HUES6 (cell line): ENCODE results near the gene DBX1.

Source experiments
- H3K27ac ChIP-seq: 2 replicates; pipeline ENCODE4 v1.7.0; 2013; ENCODE audit warnings: low read depth, mild to moderate bottlenecking, low read length, inconsistent platforms
- H3K27me3 ChIP-seq: 2 replicates; pipeline ENCODE4 v1.6.1; 2013; ENCODE audit warnings: low read length; ENCODE audit not compliant: control insufficient read depth, insufficient read depth
- H3K36me3 ChIP-seq: 2 replicates; pipeline ENCODE4 v1.6.1; 2013; ENCODE audit warnings: low read length; ENCODE audit not compliant: control insufficient read depth, insufficient read depth
- H3K4me1 ChIP-seq: 2 replicates; pipeline ENCODE4 v1.6.1; 2013; ENCODE audit warnings: low read length; ENCODE audit not compliant: control insufficient read depth, insufficient read depth
- H3K4me3 ChIP-seq: 2 replicates; pipeline ENCODE4 v1.5.1; 2013; ENCODE audit warnings: low read depth, low read length
- H3K9ac ChIP-seq: one replicate; pipeline ENCODE4 v1.6.1; 2013; ENCODE audit warnings: mild to moderate bottlenecking, low read length
- H3K9me3 ChIP-seq: 2 replicates; pipeline ENCODE4 v1.6.1; 2013; ENCODE audit warnings: low read depth, low read length; ENCODE audit not compliant: control insufficient read depth, insufficient read depth

Gene DBX1

DNA sequence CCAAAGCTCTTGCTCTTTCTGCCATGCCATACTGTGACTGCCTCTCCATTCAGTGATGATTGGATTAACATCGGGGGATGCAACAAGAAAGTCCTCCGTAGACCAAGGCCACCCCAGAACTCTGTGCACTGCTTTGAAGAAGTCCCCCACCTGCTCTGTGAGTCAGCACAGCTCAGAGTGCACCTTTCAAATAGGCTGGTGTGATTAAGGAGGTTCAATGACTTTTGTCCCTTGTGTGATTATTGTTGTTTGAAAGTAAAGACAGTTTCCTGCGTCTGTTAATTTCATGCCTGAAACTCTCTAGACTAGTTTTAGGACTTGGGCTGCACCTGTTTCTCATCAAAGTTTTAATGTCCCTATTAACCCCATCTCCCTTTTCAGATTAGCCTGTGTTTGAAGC lies 33.0 kb upstream of the DBX1 start:
- Histone ChIP-seq H3K4me1 (no peaks in the 10 kb centered on the region), H3K27me3 (peaks cover 34% of the 10 kb centered on the region), H3K9ac (no peak overlapping the region), H3K27ac (no peak overlapping the region), H3K4me3 (no peak overlapping the region), H3K36me3 (no peaks in the 10 kb centered on the region), H3K9me3 (no peaks in the 10 kb centered on the region)

DNA sequence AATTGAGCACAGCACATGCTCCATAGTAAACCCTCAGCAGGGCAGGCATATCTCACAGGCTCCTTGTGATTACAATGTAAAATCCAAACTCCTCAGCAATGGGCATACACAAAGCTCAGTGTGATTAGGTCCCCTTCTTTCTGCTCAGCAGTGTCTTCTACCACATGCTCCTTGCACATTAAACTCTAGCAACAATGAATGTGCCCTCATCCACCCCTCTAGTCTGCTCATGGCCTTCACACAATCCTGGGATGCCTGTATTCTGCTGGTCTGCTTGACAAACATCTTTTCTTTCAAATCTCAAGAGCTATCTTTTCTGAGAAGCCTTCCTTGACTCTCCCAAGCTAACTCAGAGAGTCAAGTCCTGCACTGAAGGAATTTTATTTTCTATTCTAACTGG lies 32.4 kb upstream of the DBX1 start:
- no peaks in the 10 kb centered on the region for H3K36me3 ChIP-seq
- H3K4me3 ChIP-seq, result no peak overlapping the region
- no peak overlapping the region for H3K27ac ChIP-seq
- peaks cover 28% of the 10 kb centered on the region for H3K27me3 ChIP-seq
- H3K9ac ChIP-seq, result no peak overlapping the region
- H3K9me3 ChIP-seq, result no peaks in the 10 kb centered on the region
- no peaks in the 10 kb centered on the region for H3K4me1 ChIP-seq

GRCh38 chr11:20192151-20192550 lies 31.9 kb upstream of the DBX1 start:
- no peak overlapping the region for H3K4me3 ChIP-seq
- no peak overlapping the region for H3K9ac ChIP-seq
- no peaks in the 10 kb centered on the region for H3K36me3 ChIP-seq
- H3K27ac ChIP-seq, result no peak overlapping the region
- no peaks in the 10 kb centered on the region for H3K4me1 ChIP-seq
- H3K27me3 ChIP-seq, result peaks cover 23% of the 10 kb centered on the region
- no peaks in the 10 kb centered on the region for H3K9me3 ChIP-seq

GRCh38 chr11:20178976-20179375 lies 18.7 kb upstream of the DBX1 start:
- Histone ChIP-seq H3K9me3 (0 out of 2 replicates have a peak, but pooled peaks cover 4% of the 10 kb centered on the region), H3K4me3 (no peak overlapping the region), H3K4me1 (no peaks in the 10 kb centered on the region), H3K36me3 (no peaks in the 10 kb centered on the region), H3K27me3 (no peaks in the 10 kb centered on the region; the same call in none of the 2 replicates), H3K27ac (no peak overlapping the region), H3K9ac (no peak overlapping the region)

DNA sequence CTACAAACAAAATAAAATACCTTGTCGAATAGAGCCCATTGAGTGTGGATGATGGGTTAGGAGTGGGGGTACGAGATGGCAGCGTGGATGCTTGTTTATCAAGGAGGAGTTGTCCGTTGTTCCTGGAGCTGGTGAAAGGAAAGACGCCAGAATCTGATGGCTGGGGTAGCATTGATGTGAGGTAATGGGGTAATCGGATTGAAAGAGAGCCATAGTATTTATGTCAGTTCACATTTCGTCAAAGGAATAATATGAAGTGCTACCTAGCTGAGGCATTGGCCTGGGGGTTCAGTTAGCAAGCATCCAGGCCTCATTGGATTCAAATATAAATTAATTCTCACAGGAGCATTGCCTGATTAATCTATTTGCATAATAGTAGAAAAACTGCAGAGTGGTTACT lies 16.9 kb upstream of the DBX1 start:
- Histone ChIP-seq H3K4me3 (no peak overlapping the region), H3K4me1 (no peaks in the 10 kb centered on the region), H3K9me3 (0 out of 2 replicates have a peak, but pooled peaks cover 2% of the 10 kb centered on the region), H3K9ac (no peak overlapping the region), H3K36me3 (no peaks in the 10 kb centered on the region), H3K27ac (no peak overlapping the region), H3K27me3 (peaks cover 18% of the 10 kb centered on the region)

DNA sequence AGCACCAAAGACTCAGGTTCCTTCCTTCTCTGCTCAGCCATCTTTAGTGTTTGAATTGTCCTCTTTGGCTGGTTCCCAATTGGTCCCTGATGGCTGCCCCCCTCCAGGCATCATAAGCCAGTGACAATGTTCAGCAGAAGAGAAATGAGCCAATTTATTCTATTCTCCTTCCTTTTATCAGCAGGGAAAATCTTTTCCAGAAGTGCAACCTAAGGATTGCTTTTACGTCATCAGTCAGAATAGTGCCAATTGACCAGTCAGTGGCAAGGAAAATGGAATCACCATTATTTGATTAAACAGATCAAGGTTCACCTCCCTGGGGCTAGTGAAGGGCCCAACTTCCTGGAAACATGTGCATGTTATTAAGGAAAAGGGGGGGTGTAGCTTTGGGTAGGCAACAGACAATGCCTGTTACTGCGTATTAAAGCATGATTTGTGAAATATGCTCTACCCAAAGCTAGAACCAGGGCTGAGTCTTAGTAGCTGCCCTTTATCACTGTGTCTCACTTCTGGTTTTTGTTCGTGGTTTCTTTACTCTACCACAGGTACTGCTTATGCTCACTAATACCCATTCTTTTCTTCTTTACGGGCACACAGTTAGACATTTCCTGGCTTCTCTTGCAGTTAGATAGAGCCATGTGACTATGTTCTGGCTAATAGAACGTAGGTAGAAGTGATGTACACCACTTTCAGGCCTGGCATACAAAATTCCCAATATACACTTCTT lies 12.6 kb upstream of the DBX1 start:
- Histone ChIP-seq H3K9me3 (peaks cover 2% of the 10 kb centered on the region; the same call in 1 of the 2 replicates), H3K27me3 (peaks cover 26% of the 10 kb centered on the region), H3K4me1 (no peaks in the 10 kb centered on the region), H3K9ac (no peak overlapping the region), H3K4me3 (no peak overlapping the region), H3K27ac (no peak overlapping the region), H3K36me3 (no peaks in the 10 kb centered on the region)

DNA sequence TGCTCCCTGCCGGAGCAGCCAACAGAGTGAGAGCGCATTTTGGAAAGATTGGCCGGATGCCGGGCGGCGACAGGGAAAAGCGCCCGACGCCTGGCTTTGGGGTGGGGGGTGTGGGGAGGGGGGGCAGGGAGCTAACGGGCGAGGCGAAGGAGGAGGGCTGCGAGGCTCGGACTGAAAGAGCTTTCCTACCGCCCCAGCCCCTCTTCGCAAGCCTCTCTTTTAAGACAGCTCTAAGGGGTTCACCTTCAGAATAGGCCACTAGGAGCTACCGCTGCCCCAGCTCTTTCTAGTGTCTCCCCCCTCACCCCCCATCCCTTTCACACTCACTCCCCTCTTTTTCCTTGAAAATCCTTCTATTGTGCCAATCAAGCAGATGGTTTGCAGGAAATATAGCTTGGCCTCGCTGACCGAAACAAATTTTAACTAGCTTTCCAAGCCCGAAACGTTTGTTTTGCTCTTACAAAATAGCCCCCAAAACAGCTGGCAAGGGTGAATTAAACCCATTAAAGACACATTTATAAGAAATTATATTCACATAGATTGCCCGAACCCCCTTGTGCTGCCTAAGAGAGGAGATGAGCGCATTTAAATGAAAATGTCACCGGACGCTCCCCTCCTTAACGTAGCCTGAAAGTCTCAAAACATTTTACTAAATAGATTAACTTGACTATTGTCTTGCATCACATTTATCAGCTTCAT lies 3.7 kb upstream of the DBX1 start:
- no peak overlapping the region for H3K27ac ChIP-seq
- peaks cover 36% of the 10 kb centered on the region for H3K4me1 ChIP-seq
- H3K9ac ChIP-seq, result peak overlapping the region; percentile 36
- H3K36me3 ChIP-seq, result no peaks in the 10 kb centered on the region
- H3K9me3 ChIP-seq, result no peaks in the 10 kb centered on the region
- peak overlapping the region; percentile 66 for H3K4me3 ChIP-seq
- H3K27me3 ChIP-seq, result peaks cover 96% of the 10 kb centered on the region

DNA sequence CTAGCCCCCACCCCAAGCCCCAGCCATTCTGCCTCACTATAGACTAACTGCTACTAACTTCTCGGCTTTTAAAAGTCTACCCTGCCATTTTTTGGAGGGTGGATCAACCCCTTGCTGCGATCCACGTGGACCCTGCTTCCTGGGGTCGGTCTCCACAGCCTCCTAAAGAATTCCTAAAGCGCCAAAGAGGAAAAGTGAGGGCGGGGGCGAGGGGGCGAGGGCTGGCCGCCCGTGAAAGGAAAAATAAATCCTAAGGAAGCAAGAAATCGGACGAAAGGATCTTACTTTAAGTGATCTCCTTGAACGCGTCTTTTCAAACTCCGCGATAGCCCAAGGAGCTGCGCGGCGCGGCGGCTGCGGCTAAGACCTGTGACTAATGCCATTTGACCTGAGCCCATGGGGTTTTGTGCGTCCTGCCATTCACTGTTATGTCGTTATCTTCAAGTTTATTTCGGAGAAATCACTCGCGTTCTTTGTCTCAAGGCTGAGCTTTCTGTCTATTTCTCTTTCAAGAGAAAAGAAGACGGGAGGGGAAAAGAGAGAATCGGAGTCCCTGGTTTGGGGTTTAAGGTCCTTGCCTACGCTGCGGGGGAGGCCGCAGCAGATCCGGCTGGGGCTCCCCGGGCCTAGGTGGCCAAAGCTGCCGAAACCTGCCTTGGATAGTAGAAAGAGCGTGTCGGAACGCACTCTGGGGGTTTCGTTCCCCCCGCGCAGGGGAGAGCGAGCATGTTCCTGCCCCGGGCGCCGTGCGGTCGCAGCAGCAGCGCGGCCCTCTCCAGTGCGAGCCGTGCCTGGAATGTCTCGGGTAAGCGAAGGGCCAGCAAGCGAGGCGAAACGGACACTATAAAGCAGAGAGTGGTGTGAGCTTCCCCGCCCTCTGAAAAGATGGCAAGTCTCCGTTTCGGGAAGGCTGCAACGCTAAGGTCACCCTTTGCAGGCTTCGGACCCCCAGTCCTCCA lies 2.8 kb upstream of the DBX1 start:
- Histone ChIP-seq H3K27me3 (peaks cover 100% of the 10 kb centered on the region), H3K9ac (peak overlapping the region; percentile 36), H3K9me3 (no peaks in the 10 kb centered on the region), H3K36me3 (no peaks in the 10 kb centered on the region), H3K27ac (no peak overlapping the region), H3K4me3 (peak overlapping the region; percentile 66), H3K4me1 (peaks cover 42% of the 10 kb centered on the region)

DNA sequence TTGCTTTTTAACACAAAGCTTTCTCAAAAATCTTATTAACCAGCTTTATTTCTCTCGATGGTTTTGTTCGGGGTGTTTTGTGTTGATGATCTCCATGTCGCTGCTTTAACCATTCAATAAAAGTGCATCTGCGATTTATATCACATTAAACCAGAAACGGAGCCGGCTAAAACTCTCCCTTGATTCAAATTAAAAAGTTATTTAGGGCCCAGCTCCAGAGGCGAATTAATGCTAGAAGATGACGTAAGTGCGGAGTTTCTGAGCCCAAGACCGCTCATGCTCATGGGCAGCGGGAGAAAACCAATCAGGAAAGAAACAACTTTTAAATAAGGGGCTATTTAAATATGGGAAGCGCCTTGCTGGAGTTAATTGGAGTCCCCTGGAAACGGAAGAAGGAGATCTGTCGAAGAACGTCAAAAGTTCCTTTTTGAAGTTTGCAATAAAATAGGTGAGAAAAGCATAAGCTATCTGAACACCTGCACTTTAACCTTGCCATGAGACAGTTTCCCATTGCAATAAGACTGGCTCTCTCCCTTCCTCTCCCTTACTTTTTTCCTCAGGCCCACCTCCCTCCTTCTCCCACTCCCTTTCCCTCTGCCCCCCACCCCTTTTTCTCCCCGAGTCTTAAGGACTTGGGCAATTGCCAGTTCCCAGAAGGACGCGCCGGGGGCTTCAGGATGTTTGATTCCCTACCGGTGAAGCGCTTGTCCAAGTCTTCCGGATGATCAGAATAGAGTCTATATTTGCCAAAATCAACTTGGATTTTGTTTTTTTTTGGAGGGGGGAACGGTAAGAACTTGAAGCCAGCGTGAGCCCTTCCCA lies 1.9 kb upstream of the DBX1 start:
- Histone ChIP-seq H3K27me3 (peaks cover 100% of the 10 kb centered on the region), H3K9me3 (no peaks in the 10 kb centered on the region), H3K36me3 (no peaks in the 10 kb centered on the region), H3K4me1 (peaks cover 43% of the 10 kb centered on the region), H3K9ac (no peak overlapping the region), H3K27ac (no peak overlapping the region), H3K4me3 (peak overlapping the region; percentile 66)

DNA sequence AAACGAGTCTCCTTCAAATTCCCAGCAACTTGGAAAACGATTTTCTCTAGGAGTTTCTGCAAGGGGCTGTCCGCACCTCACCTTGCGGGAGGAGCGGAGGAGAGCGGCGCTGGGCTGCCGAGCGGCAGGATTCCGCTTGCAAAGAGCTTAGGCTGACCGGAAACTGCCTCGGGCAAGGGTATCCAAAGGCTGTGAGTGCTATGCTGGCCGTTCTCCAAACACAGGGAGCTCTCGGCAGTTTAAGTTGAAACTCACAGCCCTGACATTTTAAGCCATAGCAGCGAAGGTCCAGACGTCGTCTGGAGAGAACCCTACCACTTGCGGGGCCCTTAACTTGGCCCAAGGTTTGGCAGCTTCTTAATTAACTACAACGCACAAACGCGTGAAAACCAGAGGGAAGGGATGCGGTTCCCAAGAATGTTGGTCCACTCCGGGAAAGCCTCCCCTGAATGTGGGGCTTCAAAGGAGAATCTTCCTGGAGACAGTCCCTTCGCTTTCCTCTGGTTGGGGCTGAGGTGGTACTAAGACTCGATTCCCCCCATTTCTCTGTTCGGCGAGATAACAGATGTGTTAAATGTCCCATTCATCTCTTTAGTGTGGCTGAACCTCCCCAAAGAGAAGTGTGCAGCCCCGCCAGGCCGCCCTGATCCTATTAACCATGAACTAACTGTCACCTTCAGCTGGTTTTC lies 1.1 kb upstream of the DBX1 start:
- peaks cover 42% of the 10 kb centered on the region for H3K4me1 ChIP-seq
- H3K27ac ChIP-seq, result no peak overlapping the region
- H3K36me3 ChIP-seq, result no peaks in the 10 kb centered on the region
- peaks cover 100% of the 10 kb centered on the region for H3K27me3 ChIP-seq
- peak overlapping the region; percentile 66 for H3K4me3 ChIP-seq
- peak overlapping the region; percentile 15 for H3K9ac ChIP-seq
- no peaks in the 10 kb centered on the region for H3K9me3 ChIP-seq
